B cell (primary cell): ENCODE measurements around the gene CD2.

Experiments used
- CTCF ChIP-seq: fragments of 200-600 bp; IDR thresholded peaks from one replicate; pipeline ENCODE4 v1.8.0; 2022; ENCODE audit warnings: antibody characterized with exemption, mild to moderate bottlenecking
- EZH2 ChIP-seq: IDR thresholded peaks from 2 replicates; pipeline ENCODE4 v1.6.1; 2012; ENCODE audit warnings: borderline replicate concordance, low read depth, mild to moderate bottlenecking, moderate library complexity, low read length; ENCODE audit not compliant: insufficient read depth, poor library complexity, severe bottlenecking

- TF ChIP-seq CTCF, result no peak
- no peak for TF ChIP-seq EZH2
These were observed 31.8 kb downstream of the CD2 start for GRCh38 chr1:116786049-116786448.
